Gastrocnemius medialis (tissue), 4 donors: ENCODE results near the gene TGFB1.

ENCODE experiments used
- CTCF ChIP-seq, 5 experiments: fragments of 450-650 bp in 3 of 5; fragments of 200-600 bp in 2 of 5; sonication (generic) in 2 of 5; IDR thresholded peaks in 4 of 5; conservative IDR thresholded peaks in 1 of 5; 1 replicate in 4 of 5; 2 replicates in 1 of 5; pipeline ENCODE4 v1.5.1; 2016 to 2019; ENCODE audit warnings: antibody characterized with exemption in 5 of 5, mild to moderate bottlenecking in 3 of 5, moderate library complexity in 3 of 5
- POLR2A ChIP-seq, 2 donors: fragments of 450-650 bp; IDR thresholded peaks; one replicate each; pipeline ENCODE4 v1.6.1; 2017; ENCODE audit warnings: antibody characterized with exemption in 2 of 2, mild to moderate bottlenecking in 2 of 2, moderate library complexity in 2 of 2

GRCh38 chr19:41334793-41335192, 18.9 kb downstream of the TGFB1 start:
- TF ChIP-seq CTCF (IDR thresholded peaks at IDR 0.05 in 4 of 5, conservative IDR thresholded peaks at IDR 0.05 in 1 of 5): no peak
- TF ChIP-seq POLR2A (IDR thresholded peaks at IDR 0.05): no peak
